SKM-1 treated with dmso at 0.1 percent for 144 hours (cell line): ENCODE measurements around the gene ST3GAL3.
"Not testable (repeated sequence)": the region's sequence is repeated elsewhere in the genome, so short reads cannot be mapped to it uniquely, and the experiment has no call there.

Experiments
- DNase-seq: peaks from one replicate; lab custom pipeline; 2025; ENCODE audit not compliant: unreplicated experiment; lab: John Stamatoyannopoulos, UW

The ST3GAL3 gene

DNA sequence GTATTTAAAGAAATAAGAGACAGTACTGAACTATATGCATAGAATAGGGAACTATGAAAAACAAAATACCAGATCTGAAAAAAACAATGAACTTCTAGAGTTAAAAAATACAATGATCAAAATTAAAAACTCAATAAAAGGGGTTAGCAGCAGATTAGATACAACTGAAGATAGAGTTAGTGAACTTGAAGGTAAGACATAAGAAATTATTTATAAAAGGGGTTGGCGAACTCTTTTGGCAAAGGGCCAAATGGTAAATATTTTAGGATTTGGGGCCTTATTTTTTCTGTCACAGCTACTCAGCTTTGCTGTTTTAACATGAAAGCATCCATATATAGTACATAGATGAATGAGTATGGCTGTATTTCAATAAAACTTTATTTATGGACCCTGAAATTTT, 111.4 kb downstream of the ST3GAL3 start:
- no peak for DNase-seq

DNA sequence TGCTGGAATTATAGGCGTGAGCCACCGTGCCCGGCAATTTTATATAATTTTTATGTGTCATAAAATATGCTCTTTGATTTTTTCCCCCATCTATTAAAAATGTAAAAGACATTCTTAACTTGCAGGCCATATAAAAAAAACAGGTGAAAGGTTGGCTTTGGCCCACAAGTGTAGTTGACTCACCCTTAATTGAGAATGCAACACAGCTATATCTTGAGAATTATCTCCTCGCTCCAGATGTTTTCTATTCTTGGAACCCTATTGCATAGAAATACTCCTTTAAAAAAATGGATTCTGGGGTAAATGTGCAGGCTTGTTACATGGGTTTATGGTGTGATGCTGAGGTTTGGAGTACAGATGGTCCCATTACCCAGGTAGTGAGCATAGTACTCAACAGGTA, 112.0 kb downstream of the ST3GAL3 start:
- DNase-seq = no peak

DNA sequence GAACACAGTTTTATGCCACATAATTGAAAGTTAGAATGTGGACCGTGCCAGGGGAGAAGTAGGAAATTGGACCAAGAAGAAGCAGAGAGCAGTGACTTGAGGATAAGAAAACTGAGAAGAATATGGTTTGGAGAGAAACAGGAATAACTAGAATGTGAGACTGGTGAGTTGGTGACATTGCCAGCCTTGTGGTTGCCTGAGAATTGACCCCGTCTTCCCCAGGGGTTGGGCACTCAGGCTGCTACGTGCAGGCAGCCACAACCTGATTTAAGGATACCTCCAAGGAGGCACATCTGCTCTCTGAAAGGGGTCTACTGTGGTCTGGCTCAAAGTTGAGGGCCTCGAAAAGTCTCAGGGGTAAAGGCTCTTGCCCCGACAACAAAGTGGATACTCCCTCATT, 114.1 kb downstream of the ST3GAL3 start:
- DNase-seq = no peak

DNA sequence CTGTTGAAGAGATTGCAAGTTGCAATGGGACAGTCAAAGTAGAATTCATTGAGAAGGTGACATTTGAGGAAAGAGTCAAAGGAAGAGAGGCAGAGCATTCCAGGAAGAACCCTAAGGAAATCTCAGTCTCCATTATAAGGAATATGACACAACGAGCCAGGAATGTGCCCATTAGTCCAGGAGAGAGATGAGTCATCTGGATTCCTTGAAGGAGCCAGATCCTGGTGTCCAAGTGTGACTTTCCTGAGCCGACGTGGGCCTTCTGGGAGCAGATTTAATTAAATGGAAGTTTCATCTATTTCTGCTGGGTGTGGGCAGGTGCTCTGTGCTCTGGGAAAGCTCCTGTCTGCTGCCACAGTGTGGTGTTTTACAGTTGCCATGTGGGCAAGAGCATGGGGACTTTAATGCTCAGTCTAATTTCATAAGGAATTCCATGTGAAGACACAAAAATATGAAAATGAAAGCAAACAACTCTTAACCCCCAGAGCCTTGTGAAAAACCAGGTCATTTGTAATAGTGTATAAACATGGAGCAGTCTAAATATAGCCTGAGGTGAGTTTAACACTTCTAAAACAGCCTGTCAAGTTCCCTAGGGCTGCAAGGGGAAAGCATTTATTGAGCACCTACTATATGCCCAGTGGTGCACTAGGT, 114.8 kb downstream of the ST3GAL3 start:
- no peak for DNase-seq

GRCh38 chr1:43824795-43825194, 117.5 kb downstream of the ST3GAL3 start:
- no peak for DNase-seq

GRCh38 chr1:43828574-43828973, 121.2 kb downstream of the ST3GAL3 start:
- no peak for DNase-seq

GRCh38 chr1:43830802-43831201, 123.5 kb downstream of the ST3GAL3 start:
- DNase-seq = no peak

DNA sequence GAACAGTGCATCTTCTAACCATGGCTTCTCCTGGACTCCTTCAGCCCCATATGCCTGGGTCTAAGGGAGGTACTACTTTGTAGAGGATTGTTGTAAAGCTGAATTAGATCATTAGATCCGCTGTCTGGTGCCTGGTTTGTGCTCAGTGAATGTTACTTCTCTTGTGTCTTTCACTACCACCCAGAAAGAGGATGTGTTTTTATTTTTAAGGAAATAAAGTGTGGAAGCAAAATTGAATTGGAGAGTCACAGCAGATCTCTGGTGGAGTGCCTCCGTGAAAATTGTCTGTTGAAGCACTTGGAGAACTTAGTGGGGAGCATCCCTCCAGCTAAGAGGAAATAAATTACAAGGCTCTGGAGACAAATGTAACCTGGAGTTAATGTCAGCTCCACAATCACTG, 124.5 kb downstream of the ST3GAL3 start:
- no peak for DNase-seq

DNA sequence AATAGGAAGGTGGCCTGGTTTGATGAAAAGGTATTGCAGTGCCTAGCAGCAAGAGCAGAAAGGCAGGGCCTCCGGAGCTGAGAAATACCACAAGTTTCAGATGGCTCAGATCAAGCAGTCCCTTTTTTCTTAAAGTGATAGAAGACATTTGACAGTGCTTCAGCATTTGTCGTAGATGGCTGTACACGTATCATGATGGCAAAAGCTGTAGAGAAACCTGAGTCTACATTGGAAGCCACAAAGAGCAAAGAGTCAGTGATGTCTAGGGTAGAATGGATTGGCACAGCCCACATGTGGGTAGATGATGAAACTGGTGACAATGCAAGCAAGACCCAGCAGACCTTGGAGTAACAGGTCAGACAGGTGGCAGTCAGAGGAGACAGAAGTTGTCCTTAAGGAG, 124.9 kb downstream of the ST3GAL3 start:
- DNase-seq = no peak

- DNase-seq = no peak
These were observed 125.7 kb downstream of the ST3GAL3 start for GRCh38 chr1:43832998-43833397.

DNA sequence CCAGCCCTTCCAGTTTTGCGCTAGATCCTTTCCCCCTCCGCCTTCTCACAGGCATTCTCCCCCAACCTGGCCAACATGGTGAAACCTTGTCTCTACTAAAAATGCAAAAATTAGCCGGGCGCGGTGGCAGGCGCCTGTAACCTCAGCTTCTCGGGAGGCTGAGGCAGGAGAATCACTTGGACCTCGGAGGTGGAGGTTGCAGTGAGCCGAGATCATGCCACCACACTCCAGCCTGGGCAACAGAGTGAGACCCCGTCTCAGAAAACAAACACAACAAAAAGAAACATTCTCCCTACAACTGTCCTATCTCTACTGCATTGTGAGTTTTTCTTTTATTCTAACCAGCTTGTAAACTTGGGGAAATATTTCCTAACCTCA, 126.6 kb downstream of the ST3GAL3 start:
- not testable (repeated sequence) for DNase-seq

- DNase-seq = peak; percentile 88
These were observed 127.1 kb downstream of the ST3GAL3 start for GRCh38 chr1:43834280-43835081.

- DNase-seq = peak; percentile 83
These were observed 128.0 kb downstream of the ST3GAL3 start for GRCh38 chr1:43835082-43836021.

DNA sequence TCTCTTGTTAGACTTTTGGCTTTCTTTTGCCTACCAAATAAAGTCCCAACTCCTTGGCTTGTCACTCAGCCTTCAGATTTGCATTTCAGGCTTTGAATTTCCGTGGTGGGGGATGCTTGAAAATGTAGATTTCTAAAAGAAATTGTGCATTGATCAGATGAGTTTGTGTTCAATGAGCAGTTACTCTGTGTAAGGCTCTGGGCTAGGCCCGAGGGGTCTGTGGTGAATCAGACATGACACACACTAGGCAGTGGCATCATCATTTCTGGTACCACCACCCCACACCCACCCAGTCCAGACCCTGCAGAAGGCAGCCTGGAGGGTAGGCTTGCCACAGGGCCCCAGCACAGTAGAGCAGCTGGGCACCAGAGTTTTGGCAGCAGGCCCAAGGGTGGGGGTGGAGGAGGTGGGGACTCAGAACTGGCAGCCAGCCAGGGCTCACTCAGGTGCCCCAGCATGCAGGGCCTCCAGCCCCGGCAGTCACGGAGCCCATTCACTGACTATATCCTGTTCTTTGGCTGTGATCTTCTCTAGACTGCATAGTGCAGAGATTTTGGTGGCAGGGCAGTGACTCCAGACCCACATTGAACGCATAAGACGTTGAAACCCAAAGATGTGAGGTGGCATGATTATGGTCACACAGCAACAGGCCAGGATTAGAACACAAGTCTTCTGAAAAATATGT, 129.1 kb downstream of the ST3GAL3 start:
- DNase-seq = no peak

DNA sequence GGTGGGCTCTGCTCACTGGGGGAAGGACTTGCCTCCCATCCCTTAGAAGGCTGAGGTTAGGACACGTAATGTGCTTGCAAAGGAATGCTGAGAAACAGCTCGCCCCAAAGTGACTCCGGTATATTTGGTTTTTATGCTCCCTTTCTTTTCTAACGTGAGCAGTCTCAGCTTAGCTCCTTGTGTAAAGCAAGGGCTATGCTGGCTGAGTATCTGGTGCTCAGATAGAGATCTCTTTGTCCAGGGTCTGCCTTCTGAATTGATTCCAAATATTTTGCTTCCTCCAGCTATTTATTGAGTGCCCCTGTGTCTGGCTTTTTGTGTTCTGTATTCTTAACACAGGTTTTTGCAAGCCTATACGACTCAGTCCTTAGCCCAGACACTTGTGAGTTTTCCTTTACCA, 131.7 kb downstream of the ST3GAL3 start:
- no peak for DNase-seq

GRCh38 chr1:43841321-43842174, 134.2 kb downstream of the ST3GAL3 start:
- DNase-seq = no peak

DNA sequence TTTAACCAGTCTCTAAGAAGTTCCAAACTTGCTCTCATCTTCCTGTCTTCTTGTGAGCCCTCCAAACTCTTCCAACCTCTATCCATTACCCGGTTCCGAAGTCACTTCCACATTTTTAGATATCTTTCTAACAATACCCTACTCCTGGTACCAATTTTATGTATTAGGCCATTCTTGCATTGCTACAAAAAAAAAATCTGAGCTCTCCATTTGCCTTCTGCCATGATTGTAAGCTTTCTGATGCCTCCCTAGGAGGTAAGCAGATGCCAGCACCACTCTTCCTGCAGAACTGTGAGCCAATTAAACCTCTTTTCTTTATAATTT, 134.8 kb downstream of the ST3GAL3 start:
- no peak for DNase-seq

- DNase-seq = no peak
These were observed 136.3 kb downstream of the ST3GAL3 start for GRCh38 chr1:43843684-43844083.

DNA sequence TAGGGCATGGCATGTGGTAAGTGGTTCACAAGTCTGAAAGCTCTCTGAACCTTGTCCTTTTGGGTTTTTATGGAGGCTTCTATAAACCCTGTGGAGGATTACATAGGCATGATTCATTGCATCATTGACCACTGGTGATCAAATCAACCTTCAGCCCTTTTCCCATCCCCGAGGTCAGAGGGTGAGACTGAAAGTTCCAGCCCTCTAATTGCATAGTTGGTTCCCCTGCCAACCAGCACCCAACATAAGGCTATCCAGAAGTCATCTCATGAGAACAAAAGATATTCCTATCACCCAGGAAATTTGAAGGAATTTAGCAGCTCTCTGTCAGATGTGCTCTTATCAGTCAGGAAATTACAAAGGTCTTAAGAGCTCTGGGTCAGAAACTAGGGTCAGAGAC, 136.8 kb downstream of the ST3GAL3 start:
- DNase-seq = no peak

GRCh38 chr1:43847290-43847689, 140.0 kb downstream of the ST3GAL3 start:
- no peak for DNase-seq
